WERI-Rb-1 (cell line): ENCODE data around the gene ATG13.
"Not testable (repeated sequence)": the region's sequence is repeated elsewhere in the genome, so short reads cannot be mapped to it uniquely, and the experiment has no call there.

Experiments
- DNase-seq: peaks from one replicate; pipeline ENCODE4 v3.0.0-alpha.2; 2020
- H3K27ac ChIP-seq: fragments of 250-450 bp; sonication (Bioruptor Pico); 2 replicates; pipeline ENCODE4 v1.5.1; 2020; ENCODE audit warnings: mild to moderate bottlenecking, moderate library complexity
- H3K27me3 ChIP-seq: fragments of 250-450 bp; sonication (Bioruptor Pico); 2 replicates; pipeline ENCODE4 v1.5.1; 2021; ENCODE audit warnings: mild to moderate bottlenecking, low read depth, moderate library complexity; ENCODE audit not compliant: insufficient read depth, severe bottlenecking
- H3K36me3 ChIP-seq: fragments of 250-450 bp; sonication (Bioruptor Pico); 2 replicates; pipeline ENCODE4 v1.5.1; 2020; ENCODE audit warnings: mild to moderate bottlenecking, moderate library complexity
- H3K4me3 ChIP-seq: 2 replicates; pipeline ENCODE4 v1.5.1; 2011; ENCODE audit warnings: low read depth, mild to moderate bottlenecking, control low read depth, low read length
- H3K9me3 ChIP-seq: fragments of 250-450 bp; sonication (Bioruptor Pico); 2 replicates; pipeline ENCODE4 v1.5.1; 2021; ENCODE audit warnings: mild to moderate bottlenecking, moderate library complexity; ENCODE audit not compliant: severe bottlenecking
- CTCF ChIP-seq: IDR thresholded peaks from 2 replicates; pipeline ENCODE4 v1.5.1; 2011; ENCODE audit warnings: low read depth, mild to moderate bottlenecking, control low read depth, inconsistent platforms, low read length

Gene ATG13

GRCh38 chr11:46617134-46617971 is at the start of gene ATG13, which contains the start of gene HARBI1:
Gene ATG13 (plus strand): TSS chr11:46617553. CDS start chr11:46644292, 26,739 bp downstream.
Gene HARBI1 (minus strand): TSS chr11:46617227. CDS start chr11:46616237, 990 bp downstream.
- DNase-seq = peak; percentile 91
- no peaks in the 10 kb centered on the region for H3K27me3 ChIP-seq
- no peaks in the 10 kb centered on the region for H3K9me3 ChIP-seq
- peaks cover 18% of the 10 kb centered on the region; the same call in 1 of the 2 replicates for H3K36me3 ChIP-seq
- TF ChIP-seq CTCF = peak; percentile 82
- H3K27ac ChIP-seq = peak within 1 kb of the TSS; percentile 99
- peak within 1 kb of the TSS; percentile 78 for H3K4me3 ChIP-seq

GRCh38 chr11:46570790-46571398 is 46.5 kb upstream of the ATG13 start:
- DNase-seq = no peak
- H3K4me3 ChIP-seq = no peak overlapping the region
- H3K27me3 ChIP-seq = no peaks in the 10 kb centered on the region
- H3K36me3 ChIP-seq = no peaks in the 10 kb centered on the region
- no peak overlapping the region for H3K27ac ChIP-seq
- H3K9me3 ChIP-seq = no peaks in the 10 kb centered on the region
- no peak for TF ChIP-seq CTCF

- H3K9me3 ChIP-seq = no peaks in the 10 kb centered on the region
These were observed 42.7 kb upstream of the ATG13 start for GRCh38 chr11:46574656-46575055.

GRCh38 chr11:46577058-46577457 is 40.3 kb upstream of the ATG13 start:
- no peak for DNase-seq
- Histone ChIP-seq H3K36me3 (peaks cover 2% of the 10 kb centered on the region), H3K27ac (no peak overlapping the region), H3K9me3 (no peaks in the 10 kb centered on the region), H3K4me3 (no peak overlapping the region), H3K27me3 (no peaks in the 10 kb centered on the region)
- TF ChIP-seq CTCF = no peak

More at GRCh38 chr11:46574656-46575055, 42.7 kb upstream of the ATG13 start:
- no peak overlapping the region for H3K27ac ChIP-seq
- DNase-seq = no peak
- no peak for TF ChIP-seq CTCF
- no peaks in the 10 kb centered on the region for H3K27me3 ChIP-seq
- peaks cover 2% of the 10 kb centered on the region; the same call in 1 of the 2 replicates for H3K36me3 ChIP-seq
- H3K4me3 ChIP-seq = no peak overlapping the region

- H3K9me3 ChIP-seq = no peaks in the 10 kb centered on the region
- no peak overlapping the region for H3K27ac ChIP-seq
- no peak for TF ChIP-seq CTCF
- H3K27me3 ChIP-seq = no peaks in the 10 kb centered on the region
- peaks cover 16% of the 10 kb centered on the region for H3K36me3 ChIP-seq
- DNase-seq = no peak
- no peak overlapping the region for H3K4me3 ChIP-seq
These were observed 34.8 kb upstream of the ATG13 start for GRCh38 chr11:46582588-46582987.

- not testable (repeated sequence) for DNase-seq, H3K27me3 ChIP-seq, H3K4me3 ChIP-seq, H3K27ac ChIP-seq, H3K9me3 ChIP-seq
- H3K36me3 ChIP-seq = peaks cover 16% of the 10 kb centered on the region
These were observed 33.8 kb upstream of the ATG13 start for GRCh38 chr11:46583513-46583912.
